ENCODE results near the gene PARD3B.

The PARD3B gene, protein sequence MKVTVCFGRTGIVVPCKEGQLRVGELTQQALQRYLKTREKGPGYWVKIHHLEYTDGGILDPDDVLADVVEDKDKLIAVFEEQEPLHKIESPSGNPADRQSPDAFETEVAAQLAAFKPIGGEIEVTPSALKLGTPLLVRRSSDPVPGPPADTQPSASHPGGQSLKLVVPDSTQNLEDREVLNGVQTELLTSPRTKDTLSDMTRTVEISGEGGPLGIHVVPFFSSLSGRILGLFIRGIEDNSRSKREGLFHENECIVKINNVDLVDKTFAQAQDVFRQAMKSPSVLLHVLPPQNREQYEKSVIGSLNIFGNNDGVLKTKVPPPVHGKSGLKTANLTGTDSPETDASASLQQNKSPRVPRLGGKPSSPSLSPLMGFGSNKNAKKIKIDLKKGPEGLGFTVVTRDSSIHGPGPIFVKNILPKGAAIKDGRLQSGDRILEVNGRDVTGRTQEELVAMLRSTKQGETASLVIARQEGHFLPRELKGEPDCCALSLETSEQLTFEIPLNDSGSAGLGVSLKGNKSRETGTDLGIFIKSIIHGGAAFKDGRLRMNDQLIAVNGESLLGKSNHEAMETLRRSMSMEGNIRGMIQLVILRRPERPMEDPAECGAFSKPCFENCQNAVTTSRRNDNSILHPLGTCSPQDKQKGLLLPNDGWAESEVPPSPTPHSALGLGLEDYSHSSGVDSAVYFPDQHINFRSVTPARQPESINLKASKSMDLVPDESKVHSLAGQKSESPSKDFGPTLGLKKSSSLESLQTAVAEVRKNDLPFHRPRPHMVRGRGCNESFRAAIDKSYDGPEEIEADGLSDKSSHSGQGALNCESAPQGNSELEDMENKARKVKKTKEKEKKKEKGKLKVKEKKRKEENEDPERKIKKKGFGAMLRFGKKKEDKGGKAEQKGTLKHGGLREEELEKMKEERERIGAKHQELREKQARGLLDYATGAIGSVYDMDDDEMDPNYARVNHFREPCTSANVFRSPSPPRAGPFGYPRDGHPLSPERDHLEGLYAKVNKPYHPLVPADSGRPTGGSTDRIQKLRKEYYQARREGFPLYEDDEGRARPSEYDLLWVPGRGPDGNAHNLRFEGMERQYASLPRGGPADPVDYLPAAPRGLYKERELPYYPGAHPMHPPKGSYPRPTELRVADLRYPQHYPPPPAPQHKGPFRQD (N-terminal part only)

DNA sequence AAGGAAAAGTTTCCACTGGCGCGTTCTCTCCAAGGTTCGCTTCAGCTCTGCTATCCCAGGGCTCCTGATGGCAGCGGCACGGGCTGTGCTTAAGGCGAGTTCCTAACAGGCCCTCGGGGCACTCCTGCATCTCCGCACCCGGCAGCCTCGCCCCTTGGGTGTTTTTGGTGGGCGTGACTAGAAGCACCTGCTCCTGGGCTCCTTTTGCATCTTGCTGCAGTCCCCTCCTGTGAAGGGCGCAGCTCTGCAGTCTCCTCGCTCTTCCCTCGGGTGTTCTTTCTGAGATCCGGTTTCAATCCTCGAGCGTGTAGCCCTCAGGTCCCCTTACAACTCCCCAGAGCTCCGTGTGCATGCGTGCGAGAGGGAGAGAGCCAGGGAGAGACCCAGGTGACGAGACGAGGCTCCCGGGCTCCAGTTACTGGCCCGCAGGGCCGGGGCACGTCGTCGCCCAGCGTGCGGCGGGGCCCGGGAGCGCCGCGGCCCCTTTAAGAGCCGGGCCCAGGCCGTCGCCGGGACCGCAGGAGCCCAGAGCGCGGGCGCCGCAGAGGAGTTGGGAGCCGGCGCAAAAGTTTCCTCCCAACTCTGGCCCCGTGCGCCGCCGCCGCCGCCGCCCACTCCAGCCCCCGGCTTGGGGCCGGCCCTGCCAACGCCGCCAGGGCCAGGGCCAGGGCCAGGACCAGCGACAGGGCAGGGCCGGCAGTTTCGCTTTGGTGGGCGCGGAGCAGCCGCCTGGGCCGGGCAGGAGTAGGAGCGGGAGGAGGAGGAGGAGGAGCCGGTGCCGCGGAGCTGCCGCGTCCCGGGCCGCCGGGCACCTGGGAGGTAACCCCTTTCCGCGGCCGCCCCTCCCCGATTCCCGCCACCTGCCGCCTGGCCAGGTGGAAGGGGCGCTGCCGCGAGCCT, at the start of gene PARD3B:
Gene PARD3B, plus strand, starts transcription at position 515 of the 900 bp plus-strand sequence. CDS start 525 bp downstream, outside the sequence.
- DNase-seq (ENCODE audit: low read depth) = peak; percentile 6

DNA sequence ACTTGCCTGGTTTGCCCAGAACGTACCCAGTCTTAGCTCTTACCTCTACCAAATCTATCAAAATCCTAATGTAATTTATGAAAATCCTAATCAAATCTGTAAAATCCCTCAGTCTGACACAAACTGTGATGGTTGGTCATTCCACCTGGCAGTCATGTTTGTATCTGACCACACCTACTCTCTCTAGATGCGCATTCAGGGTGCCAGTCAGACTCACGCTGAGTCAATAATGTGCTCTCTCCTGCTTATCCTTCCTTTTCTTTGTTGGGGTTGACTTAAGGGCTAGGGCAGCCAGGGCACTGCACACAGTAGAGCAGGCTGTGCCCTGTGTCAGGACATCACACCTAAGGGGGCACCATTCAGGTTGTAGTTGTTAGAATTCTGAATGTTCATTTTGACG, 48.5 kb upstream of the PARD3B start:
- DNase-seq (ENCODE audit: low read depth) = no peak

DNA sequence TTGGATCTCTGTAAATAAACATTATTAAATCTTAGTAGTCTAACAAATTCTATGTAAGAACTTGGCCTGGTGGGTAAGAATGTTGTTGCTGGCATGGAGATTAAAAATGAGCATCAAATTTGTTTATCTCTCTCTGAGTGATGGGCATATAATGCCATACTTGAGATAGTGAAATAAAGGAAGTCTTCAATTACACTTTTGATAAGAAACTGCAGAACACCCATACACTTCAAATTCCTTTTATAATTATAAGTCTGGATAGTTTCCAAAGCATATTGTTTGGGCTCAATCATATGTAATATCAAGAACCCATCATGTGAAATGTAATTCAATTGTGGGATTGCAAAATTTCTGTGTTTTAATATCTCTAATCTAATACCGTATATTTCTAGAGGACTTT, 47.4 kb upstream of the PARD3B start:
- DNase-seq (ENCODE audit: low read depth) = no peak

DNA sequence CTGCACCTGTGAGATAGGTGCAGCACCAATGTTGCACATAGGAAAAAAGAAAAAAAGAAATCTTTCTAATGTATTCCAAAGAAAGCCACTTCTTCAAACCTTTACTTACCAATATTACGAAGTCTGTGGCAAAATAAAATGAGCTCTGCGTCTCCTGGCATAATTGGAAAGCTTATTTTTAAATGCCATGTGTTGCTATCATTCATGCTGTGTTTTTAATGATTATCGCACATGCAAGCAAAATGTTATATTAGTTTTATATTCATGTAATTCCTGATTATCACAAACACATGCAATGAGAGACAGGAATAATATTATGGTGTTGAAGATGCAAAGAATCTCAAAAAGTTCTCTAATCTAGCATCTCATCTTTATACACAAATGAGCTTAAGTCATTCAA, 47.0 kb upstream of the PARD3B start:
- no peak for DNase-seq (ENCODE audit: low read depth)

DNA sequence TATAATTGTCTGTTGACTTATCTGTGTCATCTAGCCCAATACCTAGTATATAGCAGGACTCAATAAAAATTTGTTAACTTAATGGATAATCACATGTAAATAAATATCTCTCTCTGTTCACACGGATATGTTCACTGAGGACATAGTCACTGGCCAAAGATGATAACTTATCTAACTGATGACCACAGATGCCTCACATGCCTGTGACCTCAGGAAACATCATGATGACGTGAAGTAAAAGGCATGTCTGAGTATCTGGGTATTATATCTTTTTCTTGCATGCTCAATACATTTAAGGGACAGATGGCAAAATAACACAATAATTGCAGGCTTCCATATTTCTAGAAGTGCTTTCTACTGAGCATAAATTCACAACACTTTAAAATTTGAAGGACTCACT, 41.4 kb upstream of the PARD3B start:
- no peak for DNase-seq (ENCODE audit: low read depth)

DNA sequence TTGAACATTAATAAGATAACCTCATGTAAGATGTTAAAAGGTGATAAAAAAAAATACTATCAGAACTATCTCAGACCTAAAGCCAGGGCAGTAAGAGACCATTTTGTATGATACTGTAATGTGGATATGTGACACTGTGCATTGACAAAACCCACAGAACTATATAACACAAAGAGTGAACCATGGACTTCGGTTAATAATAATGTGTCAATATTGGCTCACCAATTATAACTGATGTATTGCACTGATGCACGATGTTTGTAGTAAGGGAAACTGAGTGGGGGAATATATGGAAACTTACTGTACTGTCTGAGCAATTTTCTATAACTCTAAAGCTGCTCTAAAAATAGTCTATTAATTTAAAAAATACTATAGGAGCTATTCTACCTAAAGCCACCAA, 40.7 kb upstream of the PARD3B start:
- no peak for DNase-seq (ENCODE audit: low read depth)

DNA sequence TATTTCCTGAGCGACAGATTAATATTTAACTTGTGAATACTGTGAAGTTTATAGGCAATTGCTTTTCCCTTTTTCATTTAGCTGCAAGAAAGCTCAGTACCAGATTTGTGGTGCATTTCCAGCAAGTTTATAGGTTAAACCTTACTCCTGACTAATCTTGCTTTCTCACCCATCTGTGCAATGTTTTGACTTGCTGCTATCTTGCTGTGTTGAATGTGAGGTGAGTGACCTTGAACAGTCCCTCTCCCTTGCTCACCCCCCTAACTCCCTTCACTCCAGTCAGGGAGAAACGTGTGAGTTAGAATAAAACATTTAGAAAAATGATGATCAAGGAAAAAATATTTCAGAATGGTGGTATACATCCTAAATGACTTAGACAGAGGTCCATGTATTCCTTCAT, 39.8 kb upstream of the PARD3B start:
- no peak for DNase-seq (ENCODE audit: low read depth)

DNA sequence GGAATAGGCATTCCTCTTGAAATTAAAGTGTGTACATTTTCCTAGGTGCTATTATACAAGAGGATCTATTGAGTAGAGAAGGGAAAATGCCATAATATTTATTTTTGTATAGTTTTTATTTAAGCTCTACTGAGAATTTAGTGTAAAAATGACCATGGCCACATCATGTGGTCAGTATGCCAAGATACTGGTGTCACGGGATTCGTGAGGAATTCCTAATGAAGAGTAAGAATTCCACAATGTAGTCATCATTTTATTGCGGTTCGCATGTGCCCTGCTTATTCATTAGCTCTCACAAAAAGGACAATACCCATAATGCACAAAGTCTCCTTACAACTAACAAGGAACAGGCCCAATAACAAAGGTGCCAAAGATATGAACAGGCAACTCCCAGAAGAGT, 39.3 kb upstream of the PARD3B start:
- no peak for DNase-seq (ENCODE audit: low read depth)

DNA sequence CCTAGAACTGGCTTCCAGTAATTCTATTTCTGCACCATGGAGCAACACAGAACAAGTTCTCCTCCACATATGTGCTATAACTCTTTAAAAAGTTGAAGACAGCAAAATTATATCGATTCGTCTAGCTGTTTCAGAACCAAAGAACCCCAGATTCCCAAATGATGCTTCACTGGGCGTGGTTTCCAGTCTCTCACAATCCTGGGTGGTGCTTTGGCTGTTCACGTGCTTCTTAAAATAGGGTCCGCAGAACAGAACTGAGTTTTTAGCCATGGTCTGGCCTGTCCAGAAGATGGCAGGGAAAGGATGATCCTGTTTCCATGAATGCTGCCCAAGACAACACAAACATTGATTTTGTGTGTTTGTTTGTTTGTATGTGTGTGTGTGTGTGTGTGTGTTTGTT, 37.6 kb upstream of the PARD3B start:
- DNase-seq (ENCODE audit: low read depth) = no peak

DNA sequence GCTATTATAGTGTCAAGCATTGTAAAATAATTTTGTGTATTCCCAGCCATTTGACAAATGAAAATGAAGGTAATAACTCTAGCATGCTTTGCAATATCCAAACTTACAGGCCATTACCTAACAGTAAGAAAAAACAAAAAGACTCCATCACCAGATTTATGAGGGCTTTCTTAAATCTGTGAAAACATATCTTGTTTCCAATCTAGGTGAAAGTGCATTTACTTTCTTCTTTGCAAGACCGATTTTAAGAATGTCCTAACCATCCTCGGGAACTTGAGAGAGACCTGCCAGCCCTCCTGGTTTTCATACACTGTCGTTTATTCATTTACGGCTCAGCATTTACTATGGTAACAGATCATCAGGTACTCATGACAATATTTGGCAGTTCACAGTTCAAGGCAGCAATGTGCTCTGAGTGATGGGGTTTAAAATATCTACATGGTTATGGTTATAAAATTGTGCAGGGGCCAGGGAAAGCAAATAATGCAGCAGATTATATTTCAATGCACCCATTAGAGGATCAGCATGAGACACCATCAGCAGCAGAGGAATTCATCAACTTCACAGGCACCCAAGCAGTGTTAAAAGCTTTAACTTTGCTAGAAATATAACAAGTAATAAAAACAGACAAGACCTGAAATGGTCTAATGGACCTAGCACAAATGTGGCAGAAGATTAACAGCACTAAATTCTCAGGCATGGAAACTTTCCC, 34.4 kb upstream of the PARD3B start:
- DNase-seq (ENCODE audit: low read depth) = no peak

DNA sequence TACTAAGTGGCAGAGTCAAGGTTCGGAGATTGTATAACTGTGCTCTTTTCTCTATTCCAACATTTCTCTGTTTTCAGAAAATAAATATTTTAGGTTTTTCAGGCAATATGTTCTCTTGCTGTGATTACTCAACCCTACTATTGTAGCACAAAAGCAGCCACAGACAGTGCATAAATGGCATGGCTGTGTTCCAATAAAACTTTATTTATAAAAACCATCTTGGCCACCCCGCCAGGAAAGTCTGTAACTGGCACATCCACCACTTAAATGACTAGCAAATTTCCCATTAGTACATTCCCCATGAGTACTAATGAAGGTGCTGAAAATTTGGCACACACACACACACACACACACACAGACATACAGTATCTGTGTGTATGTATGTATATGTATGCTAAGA, 30.8 kb upstream of the PARD3B start:
- DNase-seq (ENCODE audit: low read depth) = no peak

DNA sequence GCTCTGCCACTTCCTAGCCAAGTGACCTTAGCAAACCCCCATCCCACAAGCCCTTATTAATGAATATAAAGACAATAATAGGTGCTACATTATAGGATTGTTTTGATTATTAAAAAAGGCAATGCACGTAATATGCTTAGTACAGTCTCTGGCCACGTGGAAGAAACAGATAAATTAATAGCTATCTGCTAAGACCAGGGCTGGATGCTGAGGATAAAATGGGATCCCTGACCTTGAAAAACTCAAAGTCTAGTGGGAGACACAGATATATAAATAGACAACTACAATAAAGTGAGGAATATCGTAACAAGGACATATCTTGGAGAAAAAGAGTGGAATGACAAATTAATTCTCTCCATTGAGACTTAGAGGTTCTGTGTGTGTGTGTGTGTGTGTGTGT, 29.9 kb upstream of the PARD3B start:
- DNase-seq (ENCODE audit: low read depth) = no peak

DNA sequence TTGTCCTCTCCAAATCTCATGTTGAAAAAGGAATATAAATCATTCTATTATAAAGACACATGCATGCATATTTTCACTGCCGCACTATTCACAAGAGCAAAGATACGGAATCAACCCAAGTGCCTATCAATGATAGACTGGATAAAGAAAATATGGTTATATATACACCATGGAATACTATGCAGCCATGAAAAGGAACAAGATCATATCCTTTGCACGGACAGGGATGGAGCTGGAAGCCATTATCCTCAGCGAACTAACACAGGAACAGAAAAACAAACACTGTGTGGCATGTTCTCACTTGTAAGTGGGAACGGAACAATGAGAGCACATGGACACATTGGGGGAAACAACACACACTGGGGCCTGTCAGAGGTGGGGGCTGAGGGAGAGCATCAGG, 28.1 kb upstream of the PARD3B start:
- no peak for DNase-seq (ENCODE audit: low read depth)

DNA sequence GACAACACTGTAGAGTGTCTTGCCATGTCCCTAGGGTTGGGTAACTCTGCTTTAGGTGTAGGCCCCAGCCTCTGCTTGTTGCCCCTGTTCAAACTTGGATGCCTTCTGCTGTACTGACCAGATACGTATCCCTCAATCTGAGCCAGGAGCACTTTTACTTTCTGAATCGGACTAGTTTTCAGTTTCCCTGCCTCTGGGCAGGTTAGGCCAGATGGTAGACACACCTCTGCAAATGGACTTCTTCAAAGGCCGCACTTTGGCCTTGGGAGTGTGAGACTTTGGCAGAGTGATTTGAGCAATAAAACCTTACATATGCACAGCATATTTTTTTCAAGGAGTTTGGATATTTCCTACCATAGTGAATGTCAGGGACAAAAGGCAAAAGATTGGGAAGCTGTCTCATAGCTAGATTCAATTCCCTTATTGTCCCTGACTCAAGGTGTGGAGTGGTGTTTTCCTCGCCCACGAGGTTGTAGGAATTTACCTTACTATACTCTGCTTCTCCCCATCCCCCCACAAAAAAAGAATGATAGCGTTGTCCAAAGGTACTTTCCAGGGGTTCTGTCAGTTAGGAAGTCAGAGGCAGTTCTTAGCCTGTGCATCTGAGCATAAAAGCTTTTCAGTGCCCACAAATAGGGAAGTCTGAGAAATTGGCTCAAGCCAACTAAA, 15.3 kb upstream of the PARD3B start:
- no peak for DNase-seq (ENCODE audit: low read depth)

DNA sequence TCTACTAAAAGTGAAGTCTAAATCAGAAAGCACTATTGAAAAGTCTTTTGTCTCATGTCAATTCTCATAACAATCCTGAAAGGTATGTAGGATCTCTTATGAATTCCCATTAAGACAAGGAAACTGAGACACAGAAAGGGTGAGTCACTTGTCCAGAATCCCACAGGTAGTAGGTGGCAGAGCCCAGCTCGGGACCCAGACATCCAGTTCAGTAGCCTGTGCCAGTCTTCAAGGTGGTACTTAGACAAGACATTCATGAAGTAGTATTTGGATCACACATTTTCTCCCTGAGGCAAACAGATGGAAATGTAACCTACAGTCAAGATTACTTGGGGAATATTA, 14.8 kb upstream of the PARD3B start:
- no peak for DNase-seq (ENCODE audit: low read depth)

DNA sequence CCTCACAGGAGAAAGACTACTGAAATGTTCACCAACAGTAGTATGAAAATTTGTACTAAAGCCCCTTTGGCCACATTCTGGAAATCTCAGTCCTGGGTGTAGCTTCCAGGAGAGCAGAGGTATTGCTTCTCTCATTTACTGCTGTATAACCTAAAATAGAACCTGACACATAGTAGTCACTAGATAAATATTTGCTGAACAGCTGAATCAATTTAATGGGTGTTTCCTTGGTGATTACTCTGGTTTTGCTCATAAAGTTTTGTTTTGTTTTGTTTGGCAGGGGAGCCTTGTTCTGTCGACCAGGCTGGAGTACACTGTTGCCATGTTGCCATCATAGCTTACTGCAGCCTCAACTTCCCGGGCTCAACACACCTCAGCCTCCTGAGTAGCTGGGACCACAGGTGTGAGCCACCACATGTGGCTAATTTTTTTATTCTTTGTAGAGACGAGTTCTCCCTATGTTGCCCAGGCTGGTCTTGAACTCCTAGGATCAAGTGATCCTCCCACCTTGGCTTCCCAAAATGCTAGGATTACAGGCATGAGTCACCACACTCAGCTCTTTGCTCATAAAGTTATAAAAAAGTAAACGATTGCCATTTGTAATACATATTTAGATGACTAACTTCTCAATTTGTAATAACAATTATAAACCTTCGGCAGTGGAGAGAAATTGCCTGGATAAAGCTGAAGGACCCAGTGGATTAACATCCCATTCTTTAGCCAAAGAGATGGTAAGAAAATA, 11.5 kb upstream of the PARD3B start:
- DNase-seq (ENCODE audit: low read depth) = no peak

DNA sequence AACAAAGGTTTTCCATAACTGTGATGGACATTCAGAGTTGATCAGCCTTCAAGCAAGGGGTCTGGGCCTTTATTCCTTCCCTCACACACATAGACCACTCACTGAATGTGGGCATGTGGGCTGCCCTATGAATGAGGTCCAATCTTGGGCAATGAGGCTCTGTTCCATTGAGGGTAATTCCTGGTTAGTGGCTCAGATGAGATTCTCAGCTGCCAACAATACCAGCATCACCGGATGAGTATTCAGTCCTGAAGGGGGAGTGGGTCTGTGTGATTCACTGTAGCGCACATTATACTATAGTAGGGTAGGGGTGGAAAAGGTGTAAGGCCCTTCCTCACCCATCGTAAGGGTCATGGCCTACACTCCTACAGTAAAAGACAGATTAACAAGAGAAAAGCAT, 9.9 kb upstream of the PARD3B start:
- no peak for DNase-seq (ENCODE audit: low read depth)

DNA sequence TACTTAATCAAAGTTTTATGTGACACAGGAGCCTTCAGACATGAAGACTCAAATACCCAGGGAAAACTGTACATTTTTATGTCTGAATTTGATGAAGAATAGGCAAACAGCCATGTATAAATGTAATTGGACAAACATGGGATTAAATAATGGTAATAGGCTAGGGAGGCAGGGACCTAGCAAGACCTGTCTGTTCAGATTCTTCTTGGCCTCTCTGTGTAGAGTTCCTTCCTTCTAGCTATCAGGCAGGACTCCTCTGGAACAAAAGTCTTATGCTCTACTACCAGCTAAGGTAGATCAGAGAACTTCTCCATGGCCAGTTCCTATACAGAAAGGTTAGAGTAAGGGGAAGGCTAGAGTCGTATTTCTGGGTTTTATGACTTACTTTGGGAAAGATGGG, 9.5 kb upstream of the PARD3B start:
- no peak for DNase-seq (ENCODE audit: low read depth)

DNA sequence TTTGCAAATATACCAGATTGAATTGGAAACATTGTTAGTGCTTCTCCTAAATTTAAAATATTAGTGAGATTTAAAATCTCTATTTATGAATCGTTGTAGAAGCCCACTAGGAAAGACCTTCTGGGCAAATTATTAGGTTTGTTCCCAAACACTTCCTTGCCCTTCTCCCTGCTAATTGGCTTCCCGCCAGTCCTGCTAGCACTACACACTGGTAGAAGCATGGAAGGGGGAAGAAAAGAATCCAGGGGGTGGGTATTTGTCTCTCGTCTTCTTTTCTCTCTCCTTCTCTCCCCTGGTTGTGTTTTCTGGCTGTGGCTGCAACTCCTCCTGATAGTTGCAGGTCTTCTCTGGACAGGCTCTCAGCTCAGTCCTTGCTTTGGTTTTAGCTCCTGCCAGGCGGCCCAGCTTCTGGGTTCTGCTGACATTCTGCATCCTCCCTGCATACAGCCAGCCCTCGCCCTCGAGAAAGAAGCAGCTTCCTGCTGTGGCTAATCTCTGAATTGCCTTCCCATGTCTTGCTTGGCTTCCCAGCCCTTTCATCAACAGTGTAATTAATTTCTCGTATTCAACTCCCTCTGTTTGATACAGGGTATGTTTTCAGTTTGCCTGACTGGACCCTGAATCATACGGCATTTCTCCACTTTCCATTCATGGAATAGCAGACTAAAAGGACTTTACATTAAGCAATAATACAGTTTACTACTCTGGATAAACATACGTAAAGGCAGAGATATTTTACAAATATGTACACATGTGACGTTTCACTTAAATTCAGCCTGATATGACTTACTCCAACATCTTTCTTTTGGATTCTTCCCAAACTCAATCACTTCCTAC, 6.9 kb upstream of the PARD3B start:
- no peak for DNase-seq (ENCODE audit: low read depth)
